ENCODE data around the gene ABCB9.

GRCh38 chr12:122886851-122887818 lies 79.1 kb downstream of the ABCB9 start:
- TF ChIP-seq, protein P1, sequence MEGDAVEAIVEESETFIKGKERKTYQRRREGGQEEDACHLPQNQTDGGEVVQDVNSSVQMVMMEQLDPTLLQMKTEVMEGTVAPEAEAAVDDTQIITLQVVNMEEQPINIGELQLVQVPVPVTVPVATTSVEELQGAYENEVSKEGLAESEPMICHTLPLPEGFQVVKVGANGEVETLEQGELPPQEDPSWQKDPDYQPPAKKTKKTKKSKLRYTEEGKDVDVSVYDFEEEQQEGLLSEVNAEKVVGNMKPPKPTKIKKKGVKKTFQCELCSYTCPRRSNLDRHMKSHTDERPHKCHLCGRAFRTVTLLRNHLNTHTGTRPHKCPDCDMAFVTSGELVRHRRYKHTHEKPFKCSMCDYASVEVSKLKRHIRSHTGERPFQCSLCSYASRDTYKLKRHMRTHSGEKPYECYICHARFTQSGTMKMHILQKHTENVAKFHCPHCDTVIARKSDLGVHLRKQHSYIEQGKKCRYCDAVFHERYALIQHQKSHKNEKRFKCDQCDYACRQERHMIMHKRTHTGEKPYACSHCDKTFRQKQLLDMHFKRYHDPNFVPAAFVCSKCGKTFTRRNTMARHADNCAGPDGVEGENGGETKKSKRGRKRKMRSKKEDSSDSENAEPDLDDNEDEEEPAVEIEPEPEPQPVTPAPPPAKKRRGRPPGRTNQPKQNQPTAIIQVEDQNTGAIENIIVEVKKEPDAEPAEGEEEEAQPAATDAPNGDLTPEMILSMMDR (IDR thresholded peaks at IDR 0.05), result no peak
- TF ChIP-seq POLR2A (IDR thresholded peaks at IDR 0.05; ENCODE audit: low read depth), result no peak

All from esophagus muscularis mucosa (tissue), 3 donors.